NCI-H1436 treated with DMSO at 0.1 percent for 48 hours (cell line): ENCODE data around the gene ZXDC.

Experiments used
- DNase-seq: peaks from one replicate; lab custom pipeline; 2025; lab: John Stamatoyannopoulos, UW

The ZXDC gene

GRCh38 chr3:126452213-126452612, 23.5 kb downstream of the ZXDC start:
- no peak for DNase-seq

- no peak for DNase-seq
Measured at GRCh38 chr3:126451511-126451910, 24.2 kb downstream of the ZXDC start.

DNA sequence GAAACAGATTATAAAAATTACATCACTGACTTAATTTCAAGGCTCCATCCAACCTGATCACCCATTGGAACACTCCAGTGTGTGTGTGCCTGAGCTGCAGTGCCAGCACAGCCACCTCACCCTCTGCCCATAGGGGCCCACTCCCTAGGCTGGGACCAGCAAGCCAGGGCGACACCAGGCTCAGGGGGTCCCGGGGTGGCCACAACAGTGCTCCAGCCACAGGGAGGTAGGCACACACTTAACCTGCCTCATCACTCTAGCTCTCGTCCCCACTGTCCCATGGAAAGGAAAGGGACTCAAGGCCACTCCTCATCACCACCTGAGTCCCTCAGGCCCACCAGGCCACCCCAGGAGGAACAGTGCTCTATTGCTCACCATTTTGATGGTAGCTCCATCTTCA, 24.9 kb downstream of the ZXDC start:
- DNase-seq, result no peak

- no peak for DNase-seq
Measured at GRCh38 chr3:126450219-126450618, 25.5 kb downstream of the ZXDC start.

GRCh38 chr3:126449621-126450051, 26.1 kb downstream of the ZXDC start:
- DNase-seq, result no peak

DNA sequence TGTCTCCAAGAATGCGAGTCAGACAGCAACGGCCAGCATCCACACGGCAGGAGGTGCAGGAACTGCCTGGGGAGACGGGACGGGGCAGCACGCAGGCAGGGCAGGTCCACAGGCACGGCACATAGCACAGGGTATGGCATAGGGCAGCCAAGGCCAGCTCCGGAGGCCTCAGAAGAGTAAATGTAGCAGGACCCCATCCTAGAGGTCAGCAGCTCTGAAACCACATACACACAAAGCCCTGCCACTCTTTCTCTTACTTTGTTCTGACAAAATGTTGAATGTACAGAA, 26.9 kb downstream of the ZXDC start:
- DNase-seq, result no peak

- no peak for DNase-seq
Measured at GRCh38 chr3:126448136-126448892, 27.4 kb downstream of the ZXDC start.

DNA sequence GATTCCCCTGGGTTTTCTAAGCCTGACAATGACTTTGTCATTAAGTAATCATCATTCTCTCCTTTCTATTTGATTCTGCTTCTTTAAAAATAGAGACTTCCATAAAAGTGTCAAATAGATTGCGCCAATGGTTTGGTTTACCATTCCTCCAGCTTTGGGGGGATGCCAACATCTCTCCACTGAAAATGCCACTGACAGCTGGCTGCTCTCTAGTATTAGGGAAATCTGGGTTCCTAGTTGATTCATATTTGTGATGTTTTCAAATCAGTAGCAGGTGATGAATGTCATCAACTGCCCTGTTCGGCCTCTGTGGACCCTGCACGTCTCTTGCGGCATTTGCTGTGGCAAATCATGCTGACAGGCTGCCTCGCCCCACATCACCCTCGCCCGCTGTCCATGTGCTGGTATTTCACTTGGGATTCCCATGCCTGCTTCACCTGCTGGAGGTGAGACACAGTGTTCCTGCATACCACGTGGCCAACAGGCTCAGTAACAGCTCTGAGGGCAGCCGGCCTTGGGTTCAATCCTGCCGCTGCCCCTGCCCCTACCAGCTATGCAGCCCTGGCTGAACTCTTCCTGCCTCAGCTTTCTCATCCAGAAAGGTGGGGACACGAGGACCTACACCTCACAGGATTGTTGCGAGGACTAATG, 28.1 kb downstream of the ZXDC start:
- no peak for DNase-seq

DNA sequence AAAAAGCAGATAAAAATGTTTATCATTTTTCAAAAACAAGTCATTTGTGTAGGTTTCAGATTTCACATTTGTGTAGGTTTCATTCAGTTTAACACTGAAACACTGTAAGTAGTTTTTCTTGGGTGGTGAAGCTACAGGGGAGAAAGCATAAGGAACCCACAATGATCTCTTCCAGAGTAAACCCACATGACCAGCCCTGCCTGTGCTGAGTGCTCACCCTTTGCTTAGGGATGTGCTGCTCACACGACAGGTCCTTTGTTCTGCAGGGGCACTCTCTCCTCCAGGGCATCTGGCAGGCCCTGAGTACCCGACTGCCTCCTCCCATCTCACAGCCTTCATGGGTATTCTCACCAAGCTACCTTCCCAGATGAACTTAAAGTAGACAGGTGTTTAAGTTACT, 28.9 kb downstream of the ZXDC start:
- DNase-seq, result no peak

GRCh38 chr3:126446301-126446700, 29.4 kb downstream of the ZXDC start:
- no peak for DNase-seq

DNA sequence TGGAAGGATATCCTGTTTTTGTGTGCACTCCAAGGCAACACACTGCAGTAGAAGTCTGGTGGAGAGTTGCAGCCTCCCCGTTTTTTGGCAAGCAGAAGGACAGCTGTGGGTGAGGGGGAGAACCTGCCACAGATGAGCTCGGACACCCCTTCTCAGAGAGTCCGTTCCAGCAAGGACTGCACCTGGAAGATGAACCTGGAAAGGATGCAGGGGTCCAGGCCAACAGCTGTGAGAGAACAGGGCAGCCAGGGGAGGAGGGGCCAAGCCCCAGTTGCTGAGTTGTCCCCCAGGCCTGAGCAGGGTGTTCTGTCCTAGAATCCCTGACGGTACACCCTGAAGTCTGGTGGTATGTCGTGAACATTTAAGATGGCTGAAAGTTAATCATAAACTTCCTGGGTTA, 30.2 kb downstream of the ZXDC start:
- no peak for DNase-seq

GRCh38 chr3:126442856-126443242, 32.8 kb downstream of the ZXDC start:
- DNase-seq, result no peak

GRCh38 chr3:126442094-126442855, 33.4 kb downstream of the ZXDC start:
- no peak for DNase-seq

DNA sequence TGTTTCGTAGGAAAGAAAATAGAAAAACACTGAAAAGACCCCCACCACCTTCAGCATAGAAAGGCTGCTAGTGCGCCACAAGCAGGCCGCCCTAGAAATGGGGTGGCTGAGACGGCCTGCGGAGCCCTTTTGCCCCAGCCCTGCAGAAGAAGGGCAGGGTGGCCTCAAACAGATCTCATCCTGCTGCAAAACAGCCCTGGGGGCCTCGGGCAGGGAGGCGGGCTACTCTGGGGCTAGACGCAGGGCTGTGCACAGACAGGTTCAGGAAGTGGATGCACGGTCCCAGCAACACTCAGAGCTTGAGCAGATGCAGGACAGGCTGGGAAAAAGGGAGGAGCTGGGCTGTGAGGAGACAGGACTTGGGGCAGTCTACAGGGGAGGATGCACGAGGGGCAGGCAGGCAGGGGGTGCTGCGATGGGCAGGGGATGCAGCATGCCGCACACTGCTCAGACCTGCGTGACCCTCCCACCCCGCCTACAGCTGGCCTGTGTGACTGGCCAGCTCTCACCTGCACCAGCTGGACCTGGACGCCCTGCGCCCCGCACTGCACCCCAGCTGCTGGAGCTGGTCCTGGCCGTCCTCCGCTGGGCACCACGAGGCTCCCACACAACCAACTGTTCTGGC, 34.3 kb downstream of the ZXDC start:
- DNase-seq, result no peak

DNA sequence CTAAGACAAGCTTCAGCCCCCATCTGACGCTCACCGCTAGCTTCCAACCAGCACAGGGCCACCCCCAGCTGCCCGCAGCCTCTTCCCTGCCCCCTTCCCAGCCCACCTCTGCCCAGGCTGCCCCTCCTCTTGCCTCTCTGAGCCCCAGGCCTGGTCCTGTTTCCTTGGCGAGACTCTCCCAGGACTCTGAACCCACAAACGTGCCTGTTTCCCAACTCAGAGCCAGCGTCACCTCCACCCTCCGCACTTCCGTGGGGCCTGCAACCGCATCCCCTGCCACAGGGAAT, 35.0 kb downstream of the ZXDC start:
- no peak for DNase-seq

DNA sequence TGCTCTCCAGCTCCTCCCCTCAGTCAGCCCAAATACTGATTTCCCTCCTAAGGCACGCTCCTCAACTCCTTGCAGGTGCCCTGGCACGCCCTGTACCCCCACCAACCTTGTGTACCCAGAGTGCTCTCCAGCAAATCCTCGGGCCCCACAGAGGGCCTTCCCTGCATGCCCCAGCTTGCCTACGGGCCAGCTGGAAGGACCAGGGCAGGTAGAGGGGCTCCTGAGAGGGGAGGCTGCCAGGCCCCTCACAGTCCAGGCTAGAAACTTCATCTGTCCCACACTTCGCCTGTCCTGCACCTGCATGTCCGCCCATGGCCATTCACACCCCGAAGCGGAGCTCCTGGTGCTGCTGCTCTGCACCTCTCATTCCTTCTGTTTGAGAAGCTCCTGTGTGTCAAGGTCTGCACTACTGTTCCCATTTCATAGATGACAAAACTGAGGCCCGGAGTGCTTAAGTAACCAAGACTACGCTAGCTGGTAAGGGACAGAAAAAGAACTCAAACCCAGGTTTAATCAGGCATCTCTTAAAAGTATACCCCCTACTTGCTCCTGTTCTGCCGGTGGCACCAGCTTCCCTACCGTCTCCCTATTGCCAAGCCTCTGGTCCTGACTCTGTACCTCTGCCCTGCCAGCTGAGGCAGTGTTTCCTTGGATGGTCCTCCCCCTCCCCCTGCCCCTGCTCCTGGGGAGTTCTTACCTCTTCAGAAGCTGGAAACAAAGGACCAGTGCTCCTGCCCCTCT, 35.6 kb downstream of the ZXDC start:
- DNase-seq, result no peak

GRCh38 chr3:126439346-126439967, 36.2 kb downstream of the ZXDC start:
- DNase-seq, result no peak

GRCh38 chr3:126438746-126439145, 36.9 kb downstream of the ZXDC start:
- no peak for DNase-seq

GRCh38 chr3:126438186-126438585, 37.5 kb downstream of the ZXDC start:
- DNase-seq, result no peak

DNA sequence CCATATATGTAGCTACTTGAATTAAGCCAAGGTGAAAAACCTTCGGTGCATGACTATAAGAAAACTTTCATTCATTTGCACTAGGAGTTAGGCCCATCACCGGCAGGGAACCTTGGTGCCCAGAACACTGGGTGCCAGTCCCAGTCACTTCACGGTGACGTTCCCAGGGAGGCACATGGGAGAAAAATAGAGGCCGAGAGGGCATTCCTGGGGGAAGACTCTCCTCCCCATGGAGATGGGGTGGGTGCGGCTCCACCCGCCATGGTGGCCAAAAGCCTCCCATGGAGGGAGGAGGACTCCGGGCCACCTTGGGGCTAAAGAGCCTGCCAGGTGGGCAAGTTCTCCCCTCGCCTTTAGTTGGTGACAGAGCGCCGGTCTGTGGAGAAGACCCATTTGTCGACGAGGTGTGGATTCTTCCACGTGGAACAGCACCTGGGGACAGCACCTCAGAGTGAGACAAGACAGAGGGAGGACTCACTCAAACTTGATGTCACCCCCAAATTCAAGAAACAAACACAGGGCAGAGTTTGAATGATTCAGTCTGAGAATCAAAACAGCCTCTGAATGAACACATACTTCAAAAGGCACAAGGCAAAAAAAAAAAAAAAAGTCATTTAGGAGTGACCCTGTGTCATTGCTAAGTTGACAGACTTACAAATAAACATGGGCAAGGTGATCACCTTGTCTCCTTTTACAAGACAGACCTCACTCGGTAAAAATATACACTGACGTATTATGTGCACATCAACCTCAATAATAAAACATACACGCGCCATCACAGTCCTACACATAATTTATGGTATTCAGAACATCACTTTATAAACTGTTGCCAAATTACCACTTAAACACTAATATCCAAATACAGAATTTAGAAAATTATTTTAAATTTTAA, 38.6 kb downstream of the ZXDC start:
- no peak for DNase-seq
